K562 (cell line): ENCODE data around the gene GOLPH3. TPM values are rescaled to one million over a fixed set of nuclear protein-coding genes. Genes with fewer than 3 reads are reported as not detected.

ENCODE experiments used
- ATAC-seq: fragments of 200-7000 bp; cut with Tn5 transposase; 3 replicates; pipeline ENCODE4 v1.9.1; 2020; ENCODE audit warnings: moderate library complexity
- BruUV-seq: library from RNA; stranded (reverse); fragments of 400-500 nt; replicated peaks from 2 replicates; lab custom pipeline; 2021; lab: Mats Ljungman, UMichigan
- CTCF ChIA-PET: fragments of 300-600 bp; formaldehyde crosslinking; extraction: SDS; loops from one replicate; lab custom pipeline; 2021; ENCODE audit warnings: low intra/inter-chr PET ratio; lab: Yijun Ruan, JAX
- POLR2A ChIA-PET: fragments of 300-600, 350-650 bp; sonication (Branson Sonifier 250); formaldehyde crosslinking; extraction: SDS; loops from one replicate; lab custom pipeline; 2021; ENCODE audit warnings: antibody characterized with exemption, inconsistent platforms; lab: Yijun Ruan, JAX
- DNase-seq, 4 experiments: peaks; one replicate each; pipeline versions ENCODE4 v3.0.0 to v3.0.0-alpha.2; 2011 to 2018; ENCODE audit warnings: low spot score in 3 of 4, mixed read lengths in 3 of 4; ENCODE audit errors: extremely low read depth in 1 of 4
- FAIRE-seq: peaks from 2 replicates; lab custom pipeline; 2011; peaks lifted over from hg19 to GRCh38; lab: Jason Lieb, UNC
- H2AFZ ChIP-seq: 2 replicates; pipeline ENCODE4 v1.6.0; 2011; ENCODE audit warnings: low read depth, low read length, control low read depth, inconsistent platforms
- H3K27ac ChIP-seq: fragments of 200-600 bp; 3 replicates; pipeline ENCODE4 v1.8.0; 2011; ENCODE audit warnings: low read depth, mild to moderate bottlenecking, control low read depth, inconsistent platforms, low read length, moderate library complexity, mixed read lengths; ENCODE audit errors: extremely low read depth
- H3K27me3 ChIP-seq, 2 experiments: fragments of 300-600 bp in 1 of 2; 2 replicates in 1 of 2; 3 replicates in 1 of 2; pipeline versions ENCODE4 v1.6.0 to v1.8.0; 2011; ENCODE audit warnings: inconsistent platforms in 2 of 2, low read length in 2 of 2, mild to moderate bottlenecking in 1 of 2, mixed read lengths in 1 of 2, moderate library complexity in 1 of 2; ENCODE audit not compliant: control insufficient read depth in 2 of 2, insufficient read depth in 2 of 2
- H3K36me3 ChIP-seq: fragments of 300-600 bp; 3 replicates; pipeline ENCODE4 v1.8.0; 2011; ENCODE audit warnings: mild to moderate bottlenecking, low read length, inconsistent platforms; ENCODE audit not compliant: control insufficient read depth, insufficient read depth
- H3K4me1 ChIP-seq, 2 experiments: fragments of 200-600 bp in 1 of 2; replicated peaks in 1 of 2; 2 replicates in 1 of 2; 3 replicates in 1 of 2; pipeline versions ENCODE4 v1.5.1 to v1.8.0; 2011; ENCODE audit warnings: inconsistent platforms in 2 of 2, low read length in 2 of 2, mild to moderate bottlenecking in 1 of 2, mixed read lengths in 1 of 2, moderate library complexity in 1 of 2; ENCODE audit not compliant: control insufficient read depth in 2 of 2, insufficient read depth in 2 of 2
- H3K4me2 ChIP-seq: 2 replicates; pipeline ENCODE4 v1.6.1; 2011; ENCODE audit warnings: low read length, control low read depth, inconsistent platforms, mixed read lengths; ENCODE audit not compliant: insufficient read depth
- H3K4me3 ChIP-seq: fragments of 200-600 bp; sonication (generic), shearing (Covaris generic); 2 replicates; pipeline ENCODE4 v1.5.1; 2016; ENCODE audit warnings: control low read depth, inconsistent platforms
- H3K79me2 ChIP-seq: fragments of 200-600 bp; 3 replicates; pipeline ENCODE4 v1.8.0; 2011; ENCODE audit warnings: low read length, inconsistent platforms; ENCODE audit not compliant: control insufficient read depth, insufficient read depth
- H3K9ac ChIP-seq, 2 experiments: 2 replicates each; pipeline versions ENCODE4 v1.6.0 to v1.6.1; 2011; ENCODE audit warnings: low read depth in 2 of 2, low read length in 2 of 2, control low read depth in 1 of 2, inconsistent platforms in 1 of 2, mild to moderate bottlenecking in 1 of 2, mixed read lengths in 1 of 2; ENCODE audit not compliant: insufficient read depth in 1 of 2
- H3K9me1 ChIP-seq: one replicate; pipeline ENCODE4 v1.6.0; 2011; ENCODE audit warnings: inconsistent platforms, mild to moderate bottlenecking, low read length, moderate library complexity; ENCODE audit not compliant: control insufficient read depth, insufficient read depth
- H3K9me3 ChIP-seq: replicated peaks from 2 replicates; pipeline ENCODE4 v1.5.1; 2011; ENCODE audit warnings: low read depth, low read length, inconsistent platforms; ENCODE audit not compliant: control insufficient read depth, insufficient read depth
- H4K20me1 ChIP-seq: replicated peaks from 2 replicates; pipeline ENCODE4 v1.6.1; 2011; ENCODE audit warnings: low read length, inconsistent platforms, mixed read lengths; ENCODE audit not compliant: control insufficient read depth, insufficient read depth
- EWSR1 ChIP-seq: fragments of 450-650 bp; IDR thresholded peaks from 2 replicates; pipeline ENCODE4 v1.6.1; 2018; ENCODE audit warnings: borderline replicate concordance, mild to moderate bottlenecking, low read depth, moderate library complexity; ENCODE audit not compliant: partially characterized antibody
- KLF6 ChIP-seq: fragments of 250-450 bp; sonication (Bioruptor Pico); IDR thresholded peaks from 2 replicates; pipeline ENCODE4 v1.4.0; 2020; ENCODE audit warnings: mild to moderate bottlenecking, moderate library complexity, borderline replicate concordance
- MED1 ChIP-seq: sonication (generic); formaldehyde crosslinking; IDR thresholded peaks from 2 replicates; pipeline ENCODE4 v1.8.1; 2023; ENCODE audit warnings: missing genetic modification reagents, borderline replicate concordance
- NKRF ChIP-seq: fragments of 450-650 bp; IDR thresholded peaks from 2 replicates; pipeline ENCODE4 v1.6.1; 2016; ENCODE audit warnings: borderline replicate concordance
- PKNOX1 ChIP-seq: fragments of 450-650 bp; IDR thresholded peaks from 2 replicates; pipeline ENCODE4 v1.6.1; 2016
- POU5F1 ChIP-seq: fragments of 150-350 bp; IDR thresholded peaks from 2 replicates; pipeline ENCODE4 v1.6.1; 2014; ENCODE audit warnings: borderline replicate concordance, low read length, low read depth, mild to moderate bottlenecking; ENCODE audit not compliant: partially characterized antibody
- RBM25 ChIP-seq: fragments of 200-400 bp; formaldehyde crosslinking; IDR thresholded peaks from 2 replicates; pipeline ENCODE4 v1.6.1; 2018; ENCODE audit warnings: low read length, low read depth, moderate library complexity; ENCODE audit not compliant: severe bottlenecking
- SETDB1 ChIP-seq: IDR thresholded peaks from one replicate; pipeline ENCODE4 v1.6.1; 2012; ENCODE audit warnings: low read length, control low read depth, inconsistent platforms
- ZKSCAN8 ChIP-seq: fragments of 200-800 bp; sonication (Bioruptor generic); IDR thresholded peaks from 2 replicates; pipeline ENCODE4 v1.6.1; 2016; ENCODE audit warnings: missing genetic modification characterization, missing compliant biosample characterization
- ZNF121 ChIP-seq: sonication (generic); formaldehyde crosslinking; conservative IDR thresholded peaks from 2 replicates; pipeline ENCODE4 v1.8.0; 2022; ENCODE audit warnings: missing genetic modification reagents
- WGBS: fragments of 100-300 bp; shearing (Covaris generic); methylation state at CpG from one replicate; pipeline ENCODE4 v1.1.6; 2016; ENCODE audit warnings: low coverage, mixed read lengths; ENCODE audit not compliant: insufficient coverage; ENCODE audit errors: missing lambda C conversion rate; 5-methylcytosine and 5-hydroxymethylcytosine counted together
- in situ Hi-C: fragments of 300-500 bp; cut with MboI; formaldehyde crosslinking; loops from 4 replicates; pipeline ENCODE4 v1.15.0; 2018; ENCODE audit warnings: inconsistent platforms, mixed read lengths
- intact Hi-C: fragments of 100-400 bp; cut with micrococcal nuclease; formaldehyde crosslinking; loops from 2 replicates; pipeline ENCODE4 v1.14.2; 2022
- polyA plus RNA-seq, 8 experiments: library from polyadenylated mRNA; depleted of rRNA in 4 of 8; stranded (reverse) in 5 of 8; unstranded in 3 of 8; fragments of >200 nt; fragmentation: Nextera tagmentation in 2 of 8; fragmentation: Illumina TruSeq in 1 of 8; extraction: Ambion mirVana in 2 of 8; extraction: Trizol in 1 of 8; gene quantifications; 2 replicates each; pipeline versions ENCODE4 v1.2.1 to v1.2.3, GENCODE V29; 2011 to 2014; ENCODE audit warnings: inconsistent platforms in 1 of 8, missing spikeins in 1 of 8
- total RNA-seq, 7 experiments: library from RNA; depleted of rRNA in 6 of 7; stranded (reverse); fragments of >200 nt in 6 of 7; fragmentation: Illumina TruSeq in 2 of 7; extraction: Trizol in 2 of 7; gene quantifications; 2 replicates each; pipeline versions ENCODE4 v1.2.1 to v1.2.3, GENCODE V29; 2011 to 2021; ENCODE audit warnings: low replicate concordance in 1 of 7

GOLPH3 gene
- total and polyA plus RNA-seq, 9 of the 15 experiments (the other 6 are each of a cell fraction or from before 2014, with no cell fraction given), result 18.8 to 94.6 (median 55.1) TPM

GRCh38 chr5:32155211-32155610 lies 18.9 kb downstream of the GOLPH3 start:
- no peak overlapping the region for H3K4me2 ChIP-seq

GRCh38 chr5:32153723-32154122 lies 20.4 kb downstream of the GOLPH3 start:
- intact Hi-C loops (no loop called here), in situ Hi-C loops (no loop called here)
- 0 out of 4 replicates have a peak overlapping the region, but pooled peaks of 1 of the 2 experiments have one; percentile 1 for H3K9ac ChIP-seq
- no peaks in the 10 kb centered on the region for H3K27me3 ChIP-seq
- 77% methylated on average over 3 of the region's 3 CpGs for WGBS
- H3K36me3 ChIP-seq, result peaks cover 58% of the 10 kb centered on the region
- H3K4me2 ChIP-seq, result no peak overlapping the region
- peaks cover 20% of the 10 kb centered on the region for H4K20me1 ChIP-seq
- no peaks in the 10 kb centered on the region for H3K9me1 ChIP-seq
- no peak overlapping the region for H2AFZ ChIP-seq
- H3K79me2 ChIP-seq, result peaks cover 97% of the 10 kb centered on the region
- no TSS peak for BruUV-seq
- peaks cover 0 to 7% of the 10 kb centered on the region in 2 experiments; a peak in 3 of 5 replicates for H3K4me1 ChIP-seq
- ATAC-seq, result no peak
- no peaks in the 10 kb centered on the region for H3K9me3 ChIP-seq
- TF ChIP-seq SETDB1 (no peak), NKRF (no peak), PKNOX1 (no peak), POU5F1 (no peak)
- no peak for FAIRE-seq
- ChIA-PET POLR2A (interaction anchor here (0.6 to 6.1 kb wide), 2 partner anchors 18 to 29 kb away, joined by 3 to 51 read pairs; partner anchors contain the start of gene GOLPH3), CTCF (no interaction called here)
- H3K4me3 ChIP-seq, result no peak overlapping the region
- no peak overlapping the region for H3K27ac ChIP-seq
- DNase-seq, result no peak

More at GRCh38 chr5:32155211-32155610, 18.9 kb downstream of the GOLPH3 start:
- in situ Hi-C loops, result no loop called here
- CTCF ChIA-PET, result no interaction called here
- peaks cover 0 to 7% of the 10 kb centered on the region in 2 experiments; a peak in 3 of 5 replicates for H3K4me1 ChIP-seq
- no peaks in the 10 kb centered on the region for H3K9me1 ChIP-seq
- H3K4me3 ChIP-seq, result no peak overlapping the region
- FAIRE-seq, result no peak
- POLR2A ChIA-PET, result interaction anchor here (0.7 to 6.1 kb wide), 4 partner anchors 9 to 17 kb away, joined by 3 to 51 read pairs (median 4); partner anchors contain the start of gene GOLPH3
- no peak for TF ChIP-seq ZKSCAN8 (CRISPR knock-in tag)
- TF ChIP-seq ZNF121 (CRISPR knock-in tag), result peak; percentile 78
- TF ChIP-seq EWSR1, result no peak
- TF ChIP-seq MED1 (CRISPR knock-in tag), result no peak
- TF ChIP-seq RBM25, result peak; percentile 75
- no peak for TF ChIP-seq KLF6 (CRISPR knock-in tag)
- TF ChIP-seq, all 486 proteins: peak for 2
- intact Hi-C loops, result no loop called here
- Histone ChIP-seq H3K27me3 (no peaks in the 10 kb centered on the region), H3K36me3 (peaks cover 54% of the 10 kb centered on the region), H4K20me1 (peaks cover 27% of the 10 kb centered on the region), H3K79me2 (peaks cover 97% of the 10 kb centered on the region), H3K9me3 (no peaks in the 10 kb centered on the region), H3K9ac (no peak overlapping the region), H3K27ac (no peak overlapping the region), H2AFZ (no peak overlapping the region)
- no TSS peak for BruUV-seq
- WGBS, result 94% methylated on average over 2 of the region's 2 CpGs
- no peak for DNase-seq
- no peak for ATAC-seq
